Measurements from ENCODE around the gene HIRIP3.
A peak's percentile ranks its signal among the peaks of the same experiment; 100 is the strongest.
"Not testable (repeated sequence)": the region's sequence is repeated elsewhere in the genome, so short reads cannot be mapped to it uniquely, and the experiment has no call there.

Gene HIRIP3

GRCh38 chr16:29982560-29983419, 12.6 kb downstream of the HIRIP3 start:
- DNase-seq, result no peak

- no peak for DNase-seq
Measured at GRCh38 chr16:29978564-29979270, 16.7 kb downstream of the HIRIP3 start.

- DNase-seq, result no peak
Measured at GRCh38 chr16:29978081-29978480, 17.3 kb downstream of the HIRIP3 start.

GRCh38 chr16:29977063-29977825, 18.2 kb downstream of the HIRIP3 start:
- no peak for DNase-seq

GRCh38 chr16:29975811-29976511, 19.5 kb downstream of the HIRIP3 start:
- no peak for DNase-seq

GRCh38 chr16:29975134-29975538, 20.3 kb downstream of the HIRIP3 start:
- no peak for DNase-seq

- no peak for DNase-seq
Measured at GRCh38 chr16:29974291-29975133, 20.9 kb downstream of the HIRIP3 start.

GRCh38 chr16:29973384-29974246, 21.8 kb downstream of the HIRIP3 start, which contains the start of gene TAOK2:
TAOK2 (plus strand) TSS chr16:29973868; CDS start chr16:29977773, 3,905 bp downstream.
- DNase-seq, result peak; percentile 97

GRCh38 chr16:29972992-29973383, 22.4 kb downstream of the HIRIP3 start:
- DNase-seq, result no peak

GRCh38 chr16:29972500-29972899, 22.9 kb downstream of the HIRIP3 start:
- DNase-seq, result no peak

- no peak for DNase-seq
Measured at GRCh38 chr16:29971304-29971703, 24.1 kb downstream of the HIRIP3 start.

- no peak for DNase-seq
Measured at GRCh38 chr16:29968205-29968604, 27.2 kb downstream of the HIRIP3 start.

GRCh38 chr16:29963021-29963743, 32.2 kb downstream of the HIRIP3 start:
- DNase-seq, result no peak

GRCh38 chr16:29962344-29962994, 32.9 kb downstream of the HIRIP3 start:
- no peak for DNase-seq

- DNase-seq, result peak; percentile 98
Measured at GRCh38 chr16:29961479-29962343, 33.7 kb downstream of the HIRIP3 start, which contains the start of gene TMEM219. TMEM219 (plus strand) TSS chr16:29962079; CDS start chr16:29963144, 1,065 bp downstream.

GRCh38 chr16:29961127-29961478, 34.3 kb downstream of the HIRIP3 start:
- no peak for DNase-seq

GRCh38 chr16:29959821-29960220, 35.6 kb downstream of the HIRIP3 start:
- DNase-seq, result not testable (repeated sequence)

GRCh38 chr16:29959293-29959692, 36.1 kb downstream of the HIRIP3 start:
- DNase-seq, result no peak
